NCI-H146 treated with DMSO at 0.1 percent for 48 hours (cell line): Measurements from ENCODE around the gene ITGA11.

Experiments used
- DNase-seq: peaks from one replicate; lab custom pipeline; 2025; ENCODE audit not compliant: unreplicated experiment; lab: John Stamatoyannopoulos, UW

ITGA11 gene

DNA sequence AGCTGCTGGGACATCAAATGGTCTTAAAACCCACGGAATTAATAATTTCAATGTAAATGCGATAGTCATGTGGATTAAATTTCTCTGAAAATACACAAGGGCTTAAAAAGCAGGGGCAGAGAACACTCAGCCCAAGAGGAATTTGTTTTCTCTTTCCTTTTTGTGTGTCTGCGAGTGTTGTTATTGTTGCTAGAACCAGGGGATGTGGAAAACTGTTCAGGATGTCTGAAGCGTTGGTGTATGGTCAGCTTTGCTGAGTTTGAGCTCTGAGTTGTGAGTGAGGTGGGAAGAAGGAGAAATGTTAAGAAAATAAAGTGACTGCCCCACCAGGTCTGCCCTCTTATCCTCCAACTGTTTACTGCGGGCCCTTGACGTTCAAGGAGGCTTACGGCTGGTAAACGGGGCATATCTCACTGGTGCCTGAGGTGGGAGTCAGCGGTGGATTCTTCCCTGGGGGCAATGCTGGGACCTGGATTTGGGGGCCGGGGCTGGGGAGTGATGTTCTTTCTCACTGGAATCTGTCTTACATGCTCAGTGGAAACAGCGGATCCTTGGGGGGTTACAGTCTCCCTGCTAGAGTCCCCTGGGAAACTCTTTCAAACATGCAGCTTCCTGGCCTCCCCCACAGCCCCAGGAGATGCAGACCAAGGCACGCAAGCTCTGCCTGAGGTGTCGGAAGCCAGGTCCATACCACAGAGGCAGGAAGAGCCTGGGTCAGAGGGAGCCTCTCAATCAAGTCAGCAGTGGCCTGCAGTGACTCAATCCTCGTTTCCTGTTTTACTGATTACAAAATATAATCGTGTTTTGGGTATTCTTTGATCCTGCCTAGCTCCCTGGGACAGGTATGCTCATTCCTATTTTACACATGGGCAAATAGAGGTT is 41.8 kb downstream of the ITGA11 start:
- no peak for DNase-seq

- no peak for DNase-seq
These were observed 42.7 kb downstream of the ITGA11 start for GRCh38 chr15:68389041-68389930.

GRCh38 chr15:68387381-68388143 is 44.4 kb downstream of the ITGA11 start:
- no peak for DNase-seq

DNA sequence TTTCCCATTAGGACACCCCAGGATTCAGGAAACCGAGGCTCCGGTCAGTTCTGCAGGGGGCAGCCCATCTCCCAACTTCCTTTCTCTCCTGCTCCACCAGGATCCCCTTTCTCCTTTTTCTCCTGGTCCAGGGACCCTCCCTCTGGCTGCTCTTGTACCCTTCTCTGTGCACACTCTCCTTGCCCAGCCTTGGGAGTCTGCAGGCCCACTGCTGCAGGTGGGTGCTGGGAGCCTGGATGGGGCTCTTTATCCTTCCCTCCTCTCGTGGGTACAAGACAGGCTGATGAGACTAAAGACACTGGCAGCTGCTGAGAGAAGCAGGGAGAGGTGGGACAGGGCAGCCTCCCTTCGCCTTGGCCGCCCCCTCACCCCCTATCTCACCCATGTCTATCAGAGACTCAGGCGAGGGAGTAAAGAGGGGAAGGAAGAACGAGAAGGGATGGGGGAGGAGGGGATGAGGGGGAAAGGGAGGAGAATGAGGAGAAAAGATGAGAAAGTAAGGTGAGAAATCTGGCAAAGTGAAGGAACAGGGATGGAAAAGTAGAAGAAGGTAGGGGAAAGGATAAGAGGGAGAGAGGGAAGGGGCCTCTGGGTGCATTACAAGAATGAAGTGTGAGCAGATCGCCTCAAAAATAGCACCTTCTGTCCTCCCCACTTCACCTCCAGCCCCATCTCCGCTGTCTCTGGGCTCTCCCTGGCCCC is 45.2 kb downstream of the ITGA11 start:
- no peak for DNase-seq

DNA sequence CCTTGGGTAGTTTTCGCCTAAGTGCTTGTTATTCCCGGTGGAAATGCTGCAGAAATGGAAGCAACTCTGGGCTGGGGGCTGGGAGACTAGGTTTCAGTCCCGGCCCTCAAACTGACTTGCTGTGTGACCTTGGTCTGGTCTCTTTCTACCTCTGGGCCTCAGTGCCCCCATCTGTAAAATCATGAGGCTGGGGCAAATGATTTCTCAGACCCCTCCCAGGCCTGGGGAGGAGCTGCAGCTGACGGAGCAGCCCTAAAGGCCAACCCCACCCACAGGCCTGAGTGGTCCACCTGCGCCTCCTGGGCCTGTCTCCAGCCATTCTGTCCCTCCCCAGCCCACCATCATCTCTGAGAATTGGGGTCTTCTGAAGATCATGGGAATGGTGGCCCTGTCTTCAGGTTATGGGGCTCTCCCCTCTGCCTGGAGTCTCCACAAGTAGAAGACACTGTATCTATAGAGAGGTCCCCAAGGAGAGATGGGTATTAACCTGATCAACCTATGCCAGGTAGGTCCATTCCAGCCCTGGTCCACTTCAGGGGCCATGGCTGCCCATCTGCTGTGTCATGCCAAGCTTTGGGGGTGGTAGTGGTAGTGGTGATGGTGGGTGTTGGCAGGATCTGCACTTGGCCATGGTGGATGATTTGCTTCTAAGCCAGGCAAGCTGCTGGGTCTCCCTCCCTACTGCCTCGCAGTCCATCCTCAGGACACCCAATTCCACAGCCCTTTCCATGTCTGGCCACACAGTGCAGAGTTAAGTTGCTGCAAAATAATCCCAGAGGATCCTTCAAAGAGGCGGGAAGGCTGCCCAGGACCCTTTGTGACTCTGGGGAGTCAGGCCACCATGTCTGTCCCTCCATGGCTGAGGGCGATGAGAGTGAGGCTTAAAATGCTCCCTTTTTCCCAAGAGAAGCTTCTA is 46.0 kb downstream of the ITGA11 start:
- DNase-seq, result no peak

DNA sequence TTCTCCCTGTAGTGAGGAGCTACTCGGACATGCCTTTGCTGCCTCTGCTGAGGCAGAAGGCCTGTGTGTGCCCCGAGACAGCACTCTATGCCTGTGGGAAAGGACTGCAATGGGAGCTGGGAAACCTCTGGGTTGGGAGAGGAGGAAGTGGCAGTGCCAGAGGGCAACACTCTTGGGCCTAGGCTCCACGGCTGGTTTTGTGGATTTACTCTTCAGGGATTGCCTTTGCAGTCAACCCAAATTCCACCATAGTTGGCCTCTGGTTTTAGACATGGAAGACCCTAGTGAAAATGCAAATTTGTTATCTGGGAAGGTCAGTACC is 46.8 kb downstream of the ITGA11 start:
- no peak for DNase-seq

GRCh38 chr15:68384451-68385239 is 47.3 kb downstream of the ITGA11 start:
- DNase-seq, result no peak

- DNase-seq, result no peak
These were observed 48.5 kb downstream of the ITGA11 start for GRCh38 chr15:68383161-68384074.

GRCh38 chr15:68382286-68383007 is 49.5 kb downstream of the ITGA11 start:
- no peak for DNase-seq

- no peak for DNase-seq
These were observed 51.5 kb downstream of the ITGA11 start for GRCh38 chr15:68380456-68380855.

DNA sequence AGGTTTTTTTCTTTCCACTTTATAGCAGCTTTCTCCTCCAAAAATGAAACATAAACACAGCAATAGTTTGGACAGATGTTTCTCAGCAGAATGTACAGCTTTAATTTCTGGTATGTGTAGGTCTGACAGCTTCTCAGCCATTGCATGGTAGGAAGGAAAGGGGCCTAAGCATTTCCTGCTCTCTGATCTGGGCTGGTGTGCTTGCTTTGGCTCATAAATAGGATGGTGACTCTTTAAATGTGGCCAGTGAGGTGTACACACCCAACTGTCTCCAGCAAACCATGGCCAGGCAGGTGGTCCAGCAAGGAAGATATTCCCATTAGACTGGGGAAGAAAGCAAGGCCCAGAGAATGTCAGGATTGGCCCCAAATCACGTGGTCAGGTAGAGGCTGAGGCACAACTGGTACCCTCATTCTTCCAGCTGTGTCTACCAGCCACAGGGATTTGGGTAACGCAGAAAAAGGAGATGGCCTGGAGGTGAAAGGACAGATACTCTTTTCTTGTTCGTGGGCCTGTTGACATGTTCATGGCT is 52.1 kb downstream of the ITGA11 start:
- no peak for DNase-seq

- no peak for DNase-seq
These were observed 52.8 kb downstream of the ITGA11 start for GRCh38 chr15:68379058-68379758.

DNA sequence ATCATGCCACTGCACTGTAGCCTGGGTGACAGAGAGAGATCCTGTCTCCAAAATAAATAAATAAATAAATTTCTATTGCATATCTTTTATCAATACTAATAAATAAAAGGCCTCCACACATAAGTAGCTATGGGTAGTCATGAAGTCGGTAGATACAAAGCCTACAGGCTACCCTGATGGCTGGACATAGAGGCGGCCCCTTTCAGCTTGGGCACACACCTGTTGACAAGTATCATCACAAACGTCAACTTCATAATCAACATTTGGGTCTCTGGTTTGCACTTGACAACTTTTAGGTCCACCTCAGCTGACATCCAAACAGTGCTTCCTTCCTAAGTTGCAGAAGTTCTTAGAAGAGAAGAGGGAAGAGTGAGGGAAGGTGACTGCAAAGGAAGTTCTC is 53.4 kb downstream of the ITGA11 start:
- DNase-seq, result no peak

GRCh38 chr15:68377766-68378165 is 54.2 kb downstream of the ITGA11 start:
- no peak for DNase-seq

- DNase-seq, result no peak
These were observed 55.4 kb downstream of the ITGA11 start for GRCh38 chr15:68376447-68377060.

DNA sequence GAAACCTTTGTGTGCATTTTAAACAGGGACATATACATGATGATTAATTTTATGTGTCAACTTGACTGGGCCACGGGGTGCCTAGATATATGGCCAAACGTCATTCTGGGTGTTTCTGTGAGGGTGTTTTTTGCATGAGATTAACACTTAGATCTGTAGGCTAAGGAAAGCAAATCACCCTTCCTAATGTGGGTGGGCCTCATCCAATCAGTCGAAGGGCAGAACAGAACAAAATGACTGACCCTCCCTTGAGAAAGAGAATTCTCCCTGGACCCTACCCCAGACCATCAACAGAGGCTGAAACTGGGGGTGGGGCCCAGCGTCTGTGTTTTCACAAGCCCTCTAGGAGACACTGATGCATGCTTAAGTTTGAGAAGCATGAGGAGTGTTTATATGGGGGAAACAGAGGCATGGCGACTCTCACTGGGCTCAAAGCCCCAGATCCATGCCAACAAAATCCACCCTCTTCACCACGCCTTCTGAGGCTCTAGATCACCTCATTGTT is 56.2 kb downstream of the ITGA11 start:
- no peak for DNase-seq
